GM12892 (cell line): ENCODE measurements around the gene OTUD5.

Experiments
- POLR2A ChIP-seq: IDR thresholded peaks from 2 replicates; pipeline ENCODE4 v1.6.1; 2011; ENCODE audit warnings: low read depth, low read length, control low read depth
- POLR2AphosphoS5 ChIP-seq: IDR thresholded peaks from 2 replicates; pipeline ENCODE4 v1.6.1; 2011; ENCODE audit warnings: low read depth, low read length, control low read depth

GRCh38 chrX:48924270-48924669, 33.1 kb downstream of the OTUD5 start:
- TF ChIP-seq POLR2A = no peak
- TF ChIP-seq POLR2AphosphoS5 = no peak
